Rectal smooth muscle tissue (tissue), 1 donor: ENCODE data around the gene SASH3.

Source experiments
- H3K27ac ChIP-seq: one replicate; pipeline ENCODE4 v1.7.0; 2013; ENCODE audit warnings: low read depth, low read length, inconsistent platforms
- H3K27me3 ChIP-seq: one replicate; pipeline ENCODE4 v1.7.0; 2013; ENCODE audit warnings: low read length; ENCODE audit not compliant: control insufficient read depth, insufficient read depth
- H3K36me3 ChIP-seq: one replicate; pipeline ENCODE4 v1.7.0; 2013; ENCODE audit warnings: low read length; ENCODE audit not compliant: control insufficient read depth, insufficient read depth
- H3K4me1 ChIP-seq: one replicate; pipeline ENCODE4 v1.7.0; 2013; ENCODE audit warnings: low read length; ENCODE audit not compliant: control insufficient read depth, insufficient read depth
- H3K4me3 ChIP-seq: one replicate; pipeline ENCODE4 v1.7.0; 2013; ENCODE audit warnings: low read length
- H3K9ac ChIP-seq: one replicate; pipeline ENCODE4 v1.7.0; 2013; ENCODE audit warnings: low read length

Gene SASH3

DNA sequence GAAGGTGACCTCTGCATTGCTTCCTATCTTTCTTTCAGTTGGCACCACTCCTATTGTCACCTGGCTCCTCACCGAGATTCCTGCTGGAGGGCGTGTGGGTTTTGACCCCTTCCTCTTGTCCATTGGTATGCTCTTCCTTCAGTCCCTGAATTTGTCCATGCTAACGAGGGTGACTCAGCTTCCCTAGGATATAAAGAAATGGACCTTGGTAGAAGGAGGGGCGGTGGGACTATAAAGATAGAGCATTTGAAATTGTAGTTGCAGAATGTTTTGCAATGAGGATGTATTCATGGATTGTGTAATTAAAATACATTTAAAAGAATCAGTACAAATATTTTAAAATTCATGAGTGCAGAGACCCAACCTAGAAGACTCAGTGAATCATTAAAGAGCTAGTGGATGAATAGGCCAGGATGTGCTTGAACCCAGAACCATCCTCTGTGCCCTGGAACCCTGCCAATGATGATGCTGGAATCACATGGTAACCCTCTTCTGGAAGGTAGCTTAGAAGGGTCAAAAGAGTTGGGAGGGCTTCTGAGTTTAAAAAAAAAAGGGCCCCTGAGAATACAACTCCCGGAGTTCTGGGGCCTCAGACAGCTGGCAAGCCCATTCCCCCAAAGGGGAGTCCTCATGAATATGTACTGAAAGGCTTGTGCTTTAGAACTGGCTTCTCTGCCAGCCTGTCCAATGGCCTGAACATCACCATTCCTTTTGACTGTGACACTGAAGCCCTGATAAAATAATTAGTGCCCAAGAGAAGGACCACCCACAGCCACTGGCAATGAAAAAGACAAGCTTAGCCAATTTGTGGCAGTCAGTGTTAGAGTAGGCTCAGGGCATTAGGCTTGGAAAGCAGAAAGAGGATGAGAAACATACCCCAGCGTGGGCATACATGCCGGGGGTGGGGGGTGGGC, 32.9 kb upstream of the SASH3 start:
- no peaks in the 10 kb centered on the region for H3K4me1 ChIP-seq
- H3K4me3 ChIP-seq, result no peak overlapping the region
- H3K9ac ChIP-seq, result no peak overlapping the region
- H3K27ac ChIP-seq, result no peak overlapping the region
- no peaks in the 10 kb centered on the region for H3K27me3 ChIP-seq
- H3K36me3 ChIP-seq, result no peaks in the 10 kb centered on the region

DNA sequence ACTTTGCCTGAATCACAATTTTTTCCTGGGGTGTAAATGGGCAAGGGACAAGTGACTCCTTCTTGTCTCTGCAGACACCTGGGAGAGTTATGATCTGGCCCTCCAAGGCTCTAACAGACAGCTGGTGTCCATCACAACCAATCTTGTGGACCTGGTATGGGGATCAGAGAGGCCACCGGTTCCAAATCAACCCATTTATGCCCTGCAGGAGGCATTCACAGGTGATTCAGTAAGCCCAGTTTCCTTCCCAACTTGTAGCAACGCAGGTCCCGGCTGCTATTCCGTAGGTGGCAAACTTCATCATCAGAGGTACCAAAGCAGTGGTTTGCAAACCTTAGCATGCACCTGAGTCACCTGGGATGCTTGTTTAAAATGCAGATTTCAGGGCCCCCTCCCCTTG, 32.2 kb upstream of the SASH3 start:
- Histone ChIP-seq H3K27ac (no peak overlapping the region), H3K36me3 (no peaks in the 10 kb centered on the region), H3K9ac (no peak overlapping the region), H3K4me3 (no peak overlapping the region), H3K4me1 (no peaks in the 10 kb centered on the region), H3K27me3 (no peaks in the 10 kb centered on the region)

DNA sequence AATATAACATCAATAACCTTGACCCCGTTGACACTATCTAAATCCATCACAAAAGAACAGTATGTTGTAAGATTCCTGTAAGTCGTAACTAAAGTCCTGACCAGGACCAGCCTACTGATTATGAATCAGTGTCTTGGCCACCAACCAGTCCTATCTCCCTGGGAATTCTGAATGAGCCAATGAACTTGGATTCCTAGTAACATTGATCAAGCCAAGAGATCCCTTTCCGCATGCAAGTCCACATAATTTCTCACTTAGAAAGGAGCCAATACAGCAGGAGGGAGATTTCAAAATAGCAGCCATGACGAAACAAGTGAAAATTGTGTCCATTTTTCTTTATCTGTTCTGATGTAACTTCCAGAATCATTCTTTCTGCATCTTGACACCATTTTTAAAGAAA, 31.4 kb upstream of the SASH3 start:
- no peaks in the 10 kb centered on the region for H3K27me3 ChIP-seq
- H3K9ac ChIP-seq, result no peak overlapping the region
- no peaks in the 10 kb centered on the region for H3K36me3 ChIP-seq
- H3K4me1 ChIP-seq, result no peaks in the 10 kb centered on the region
- H3K27ac ChIP-seq, result no peak overlapping the region
- H3K4me3 ChIP-seq, result no peak overlapping the region

DNA sequence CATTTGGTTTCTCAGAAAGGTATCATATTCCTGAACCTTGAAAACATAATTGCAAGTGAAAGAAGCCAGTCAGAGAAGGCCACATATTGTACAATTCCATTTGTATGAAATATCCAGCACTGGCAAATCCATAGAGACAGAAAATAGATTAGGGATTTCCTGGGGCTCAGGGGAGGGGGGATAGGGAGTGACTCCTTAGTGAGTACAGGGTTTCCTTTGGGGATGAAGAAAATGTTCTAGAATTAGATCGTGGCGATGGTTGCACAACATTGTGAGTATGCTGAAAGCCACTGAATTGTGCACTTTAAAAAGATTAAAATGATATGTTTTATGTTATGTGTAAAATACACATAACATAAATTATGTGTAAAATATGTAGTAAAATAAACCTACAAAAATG, 30.7 kb upstream of the SASH3 start:
- no peak overlapping the region for H3K9ac ChIP-seq
- no peaks in the 10 kb centered on the region for H3K4me1 ChIP-seq
- H3K4me3 ChIP-seq, result no peak overlapping the region
- H3K27ac ChIP-seq, result no peak overlapping the region
- H3K36me3 ChIP-seq, result no peaks in the 10 kb centered on the region
- H3K27me3 ChIP-seq, result no peaks in the 10 kb centered on the region

DNA sequence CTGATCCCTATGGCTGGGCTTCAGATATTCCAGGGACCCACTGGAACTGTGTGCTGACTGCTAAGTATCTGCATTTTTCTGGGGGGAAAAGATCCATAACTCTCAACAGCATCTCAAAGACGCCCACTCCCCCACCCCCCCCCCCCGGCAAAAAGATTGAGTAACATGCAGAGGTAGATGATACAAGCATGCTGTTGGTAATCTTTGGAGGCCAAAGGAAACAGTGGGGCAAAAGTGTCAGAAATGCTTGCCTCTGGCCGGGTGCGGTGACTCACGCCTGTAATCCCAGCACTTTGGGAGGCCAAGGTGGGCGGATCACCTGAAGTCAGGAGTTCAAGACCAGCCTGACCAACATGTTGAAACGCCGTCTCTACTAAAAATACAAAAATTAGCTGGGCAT, 28.8 kb upstream of the SASH3 start:
- no peaks in the 10 kb centered on the region for H3K4me1 ChIP-seq
- H3K27me3 ChIP-seq, result no peaks in the 10 kb centered on the region
- H3K9ac ChIP-seq, result no peak overlapping the region
- no peak overlapping the region for H3K4me3 ChIP-seq
- no peak overlapping the region for H3K27ac ChIP-seq
- no peaks in the 10 kb centered on the region for H3K36me3 ChIP-seq

DNA sequence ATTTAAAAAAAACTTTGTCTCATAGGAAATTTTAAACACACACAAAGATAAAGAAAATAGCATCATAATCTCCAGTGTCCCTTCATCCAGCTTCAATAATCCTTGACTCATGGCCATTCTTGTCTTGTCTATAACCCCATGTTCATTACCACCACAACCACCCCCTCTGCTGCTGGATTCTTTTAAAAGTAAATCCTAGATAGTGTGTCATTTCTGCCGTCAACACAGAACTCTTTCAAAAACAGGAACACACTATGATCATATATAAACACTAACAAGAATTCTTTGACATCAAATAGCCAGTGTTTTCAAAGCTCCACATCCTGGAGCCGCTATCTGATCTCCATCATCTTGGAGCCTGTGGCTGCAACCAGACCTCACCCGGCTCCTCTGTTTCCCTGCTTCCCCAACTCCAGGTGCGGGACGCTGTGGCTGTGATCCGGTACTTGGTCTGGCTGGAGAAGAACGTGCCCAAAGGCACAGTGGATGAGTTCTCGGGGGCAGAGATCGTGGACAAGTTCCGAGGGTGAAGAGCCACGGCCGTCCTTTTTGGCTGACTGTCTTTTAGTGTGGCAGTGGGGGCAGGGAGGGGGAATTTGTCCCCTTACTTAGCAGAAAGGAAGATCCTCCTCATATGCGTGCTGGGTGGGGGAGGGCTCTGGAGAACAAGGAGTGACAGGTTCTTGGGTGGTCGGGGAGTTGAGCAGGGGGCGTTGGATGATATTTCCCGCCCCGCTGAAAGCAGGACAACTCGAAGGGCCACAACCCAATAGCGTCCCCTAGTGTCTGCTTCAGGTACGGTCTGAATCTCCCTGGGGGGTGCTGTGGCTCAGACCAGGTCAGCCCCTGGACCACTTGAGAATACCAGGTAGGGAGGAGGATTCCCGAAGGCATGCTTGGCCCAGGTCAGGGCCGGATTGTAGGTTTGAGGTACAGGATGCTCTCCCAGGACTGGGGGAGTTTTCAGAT, 25.4 kb upstream of the SASH3 start:
- Histone ChIP-seq H3K4me1 (no peaks in the 10 kb centered on the region), H3K27me3 (no peaks in the 10 kb centered on the region), H3K27ac (no peak overlapping the region), H3K36me3 (no peaks in the 10 kb centered on the region), H3K9ac (no peak overlapping the region), H3K4me3 (no peak overlapping the region)

DNA sequence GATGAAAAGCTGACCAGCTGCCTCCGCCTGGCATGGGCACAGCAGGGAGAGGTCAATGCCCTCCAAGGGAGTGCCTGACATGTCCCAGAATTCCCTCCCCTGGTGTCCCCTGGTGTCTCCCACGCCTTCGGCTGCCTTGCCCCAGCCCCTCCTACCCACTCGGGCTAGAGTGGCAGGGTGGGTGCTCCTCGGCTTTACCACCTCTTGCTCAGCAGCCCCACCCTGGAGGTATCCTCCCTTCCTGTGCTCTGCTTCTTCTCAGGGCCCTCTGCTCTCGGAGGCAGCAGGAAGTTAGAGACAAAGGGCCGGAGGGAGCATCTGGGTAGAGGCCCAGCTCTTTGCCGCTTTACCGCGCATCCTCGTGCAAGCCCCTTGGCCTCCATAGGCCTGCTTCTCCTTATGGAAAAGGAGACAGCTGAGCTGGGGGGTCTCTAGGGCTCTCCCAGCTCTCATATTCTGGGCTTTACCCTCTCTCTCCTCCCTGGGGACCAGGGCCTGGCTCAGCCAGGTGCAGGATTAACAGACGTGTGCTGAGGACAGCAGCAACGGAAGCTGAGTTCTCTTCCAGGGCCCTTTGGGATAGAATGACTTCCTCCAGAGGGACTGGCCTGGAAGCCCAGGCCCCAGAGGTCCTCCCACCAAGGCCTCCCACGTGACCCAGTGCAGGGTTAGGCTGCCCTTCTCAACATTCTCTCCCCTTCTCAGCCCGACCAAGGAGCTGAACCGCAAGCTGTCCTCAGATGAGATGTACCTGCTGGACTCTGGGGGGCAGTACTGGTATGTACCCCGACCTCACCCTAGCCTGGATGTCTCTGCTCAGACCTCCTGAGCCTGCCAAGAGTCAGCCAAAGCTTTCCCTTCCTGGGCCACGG, 23.7 kb upstream of the SASH3 start:
- H3K9ac ChIP-seq, result no peak overlapping the region
- H3K27me3 ChIP-seq, result no peaks in the 10 kb centered on the region
- no peaks in the 10 kb centered on the region for H3K36me3 ChIP-seq
- H3K4me1 ChIP-seq, result no peaks in the 10 kb centered on the region
- no peak overlapping the region for H3K4me3 ChIP-seq
- no peak overlapping the region for H3K27ac ChIP-seq

DNA sequence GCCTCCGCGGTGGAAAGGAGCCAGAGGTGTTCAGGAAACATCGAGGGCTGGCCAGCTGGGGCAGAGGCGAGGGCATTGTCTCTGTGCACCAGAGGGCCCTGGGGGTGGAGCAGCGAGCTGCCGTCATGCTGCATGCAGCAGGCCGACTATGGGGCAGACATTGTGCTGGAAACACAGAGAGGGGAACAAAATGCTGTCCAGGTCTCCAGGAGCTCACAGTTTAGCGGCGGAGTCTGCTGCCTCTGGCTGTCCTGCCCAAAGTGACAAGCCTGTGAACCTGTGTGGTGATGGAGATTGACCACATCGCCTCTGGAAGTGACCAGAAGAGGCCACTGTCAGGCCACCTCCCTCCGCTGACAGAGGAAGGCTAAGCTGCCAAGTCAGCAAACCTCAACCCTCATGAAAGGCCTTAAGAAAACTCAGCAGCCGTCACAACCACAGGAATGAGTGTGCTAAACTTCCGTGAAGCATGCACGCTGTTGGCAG, 20.1 kb upstream of the SASH3 start:
- H3K9ac ChIP-seq, result no peak overlapping the region
- no peak overlapping the region for H3K4me3 ChIP-seq
- no peaks in the 10 kb centered on the region for H3K27me3 ChIP-seq
- no peak overlapping the region for H3K27ac ChIP-seq
- H3K36me3 ChIP-seq, result no peaks in the 10 kb centered on the region
- no peaks in the 10 kb centered on the region for H3K4me1 ChIP-seq

DNA sequence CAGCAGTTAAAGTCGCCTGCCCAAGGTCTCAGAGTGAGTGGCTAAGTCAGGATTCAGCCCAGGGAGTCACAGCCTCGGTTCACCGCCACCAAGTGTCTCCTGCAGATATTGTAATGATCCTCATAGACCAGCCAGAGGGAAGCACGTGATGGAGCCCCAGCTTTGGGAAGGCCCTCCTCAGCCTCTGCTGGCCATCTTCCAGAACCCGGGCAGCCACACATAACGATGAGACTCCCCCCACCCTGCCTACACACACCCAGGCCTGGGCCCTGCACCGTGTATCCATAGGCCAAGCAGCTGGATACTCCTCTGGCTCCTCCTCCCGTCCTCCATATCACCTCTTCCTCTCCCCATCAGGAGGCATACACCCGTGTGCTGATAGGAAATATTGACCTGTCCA, 19.6 kb upstream of the SASH3 start:
- no peak overlapping the region for H3K9ac ChIP-seq
- H3K4me3 ChIP-seq, result no peak overlapping the region
- no peaks in the 10 kb centered on the region for H3K27me3 ChIP-seq
- H3K27ac ChIP-seq, result no peak overlapping the region
- no peaks in the 10 kb centered on the region for H3K36me3 ChIP-seq
- no peaks in the 10 kb centered on the region for H3K4me1 ChIP-seq

DNA sequence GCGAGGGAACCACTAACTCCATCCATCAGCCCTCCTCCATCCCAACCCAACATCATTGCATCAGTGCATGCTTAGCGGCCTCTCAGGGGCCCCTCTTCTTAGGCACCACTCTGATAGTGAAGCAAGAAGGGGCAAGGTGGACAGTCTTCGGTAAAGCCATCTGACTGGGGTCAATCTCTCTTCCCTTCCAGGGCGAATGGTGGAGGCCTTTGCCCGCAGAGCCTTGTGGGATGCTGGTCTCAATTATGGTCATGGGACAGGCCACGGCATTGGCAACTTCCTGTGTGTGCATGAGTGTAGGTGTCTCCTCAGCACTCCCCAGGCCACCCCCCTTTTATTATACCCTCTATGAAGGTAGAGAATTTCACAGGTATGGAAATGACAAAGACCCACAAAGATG, 18.8 kb upstream of the SASH3 start:
- Histone ChIP-seq H3K4me1 (no peaks in the 10 kb centered on the region), H3K9ac (no peak overlapping the region), H3K27ac (no peak overlapping the region)

DNA sequence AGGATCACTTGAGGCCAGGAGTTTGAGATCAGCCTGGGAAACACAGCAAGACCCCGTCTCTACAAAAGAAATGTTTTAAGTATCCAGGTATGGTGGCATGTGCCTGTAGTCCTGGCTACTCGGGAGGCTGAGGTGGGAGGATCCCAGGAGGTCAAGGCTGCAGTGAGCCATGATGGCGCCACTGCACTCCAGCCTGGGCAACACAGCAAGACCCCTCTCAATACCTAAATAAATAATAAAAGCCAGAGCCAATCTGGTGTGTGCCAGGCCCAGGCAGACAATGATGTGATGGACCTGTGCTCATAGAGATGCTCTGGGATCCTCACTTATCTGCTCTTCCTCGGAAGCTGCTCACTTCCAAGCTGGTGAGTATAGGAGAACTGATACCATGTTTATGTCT, 18.2 kb upstream of the SASH3 start:
- Histone ChIP-seq H3K4me3 (no peak overlapping the region), H3K27ac (no peak overlapping the region), H3K9ac (no peak overlapping the region), H3K4me1 (no peaks in the 10 kb centered on the region), H3K27me3 (no peaks in the 10 kb centered on the region), H3K36me3 (no peaks in the 10 kb centered on the region)

More for the DNA sequence above, 18.8 kb upstream of the SASH3 start:
- Histone ChIP-seq H3K27me3 (no peaks in the 10 kb centered on the region), H3K4me3 (no peak overlapping the region), H3K36me3 (no peaks in the 10 kb centered on the region)

DNA sequence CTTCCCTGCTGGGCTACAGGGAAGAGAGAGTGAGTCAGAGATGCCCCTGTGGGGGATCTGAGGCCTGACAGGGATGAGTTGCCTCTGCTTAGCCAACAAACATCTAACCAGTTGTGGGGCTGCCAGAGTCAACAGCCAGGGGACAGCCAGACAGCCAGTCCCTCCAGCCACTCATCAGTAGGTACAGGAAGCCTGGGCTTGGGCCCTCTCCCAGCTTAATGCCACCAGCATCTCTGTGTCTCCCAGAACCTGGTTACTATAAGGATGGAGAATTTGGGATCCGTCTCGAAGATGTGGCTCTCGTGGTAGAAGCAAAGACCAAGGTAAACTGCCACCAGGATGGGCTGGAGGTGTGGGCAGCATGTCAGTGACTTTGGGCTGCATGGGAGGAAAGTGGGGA, 17.3 kb upstream of the SASH3 start:
- Histone ChIP-seq H3K4me3 (no peak overlapping the region), H3K9ac (no peak overlapping the region), H3K4me1 (no peaks in the 10 kb centered on the region), H3K36me3 (no peaks in the 10 kb centered on the region), H3K27me3 (no peaks in the 10 kb centered on the region), H3K27ac (no peak overlapping the region)
